Right lobe of liver (tissue), 6 donors: Measurements from ENCODE around the gene CPB1. TPM values are rescaled to one million over a fixed set of nuclear protein-coding genes. Genes with fewer than 3 reads are reported as not detected.

Source experiments
- ATAC-seq, 4 donors: fragments of 200-7000 bp; cut with Tn5 transposase; one replicate each; pipeline ENCODE4 v1.9.1; 2020; ENCODE audit warnings: mild to moderate bottlenecking in 4 of 4, moderate library complexity in 4 of 4
- DNase-seq, 3 donors: peaks; one replicate each; pipeline ENCODE4 v3.0.0-alpha.2; 2020
- H3K27ac ChIP-seq, 3 donors: fragments of 200-600 bp; one replicate each; pipeline ENCODE4 v1.8.0; 2022
- H3K27me3 ChIP-seq, 2 donors: fragments of 200-600 bp; one replicate each; pipeline ENCODE4 v1.8.0; 2022
- H3K36me3 ChIP-seq, 4 donors: fragments of 200-600 bp; sonication (generic) in 1 of 4; one replicate each; pipeline versions ENCODE4 v1.5.1 to v1.8.0; 2017 to 2022; ENCODE audit warnings: control low read depth in 1 of 4
- H3K4me1 ChIP-seq, 4 donors: fragments of 200-600 bp; sonication (generic) in 1 of 4; one replicate each; pipeline versions ENCODE4 v1.5.1 to v1.8.0; 2017 to 2022; ENCODE audit warnings: control low read depth in 1 of 4
- H3K4me3 ChIP-seq, 3 donors: fragments of 200-600 bp; one replicate each; pipeline ENCODE4 v1.8.0; 2022
- H3K9me3 ChIP-seq, 4 donors: fragments of 200-600 bp; sonication (generic) in 1 of 4; one replicate each; pipeline versions ENCODE4 v1.5.1 to v1.8.0; 2017 to 2022; ENCODE audit warnings: control low read depth in 1 of 4
- CTCF ChIP-seq, 4 donors: fragments of 200-600 bp in 3 of 4; fragments of 450-650 bp in 1 of 4; IDR thresholded peaks; one replicate each; pipeline versions ENCODE4 v1.5.1 to v1.8.0; 2016 to 2022; ENCODE audit warnings: antibody characterized with exemption in 4 of 4, mild to moderate bottlenecking in 2 of 4
- POLR2A ChIP-seq: fragments of 450-650 bp; IDR thresholded peaks from one replicate; pipeline ENCODE4 v1.6.1; 2017; ENCODE audit warnings: antibody characterized with exemption, mild to moderate bottlenecking
- WGBS: methylation state at CpG from one replicate; pipeline ENCODE4 v1.1.6; 2018; ENCODE audit warnings: low coverage, low lambda C conversion rate; ENCODE audit not compliant: insufficient coverage; ENCODE audit errors: missing lambda C conversion rate; 5-methylcytosine and 5-hydroxymethylcytosine counted together
- intact Hi-C, 2 donors: fragments of 100-400 bp; cut with DNase I; formaldehyde crosslinking; loops; one replicate each; pipeline versions ENCODE4 v1.11.2 to v1.14.1; 2022
- total RNA-seq, 6 experiments: library from RNA; depleted of rRNA in 2 of 6; stranded (reverse); fragments of >200 nt in 2 of 6; fragmentation: NEBNext Ultra II Directional in 3 of 6; extraction: Animal tissue kit (Norgen Biotek cat#: 25700) in 3 of 6; gene quantifications; one replicate each; pipeline versions ENCODE4 v1.1.0 to v1.2.4, GENCODE V29; 2016 to 2023
- donor health status: DM: no; HTN: yes; CAD: no.
- donor health status: DM: no; HTN: no; CAD: no.
- donor health status: DM: no; HTN: no; CAD: no.
- donor health status: DM: no; HTN: yes; CAD: no.
- donor health status: DM: no; HTN: yes; CAD: no.

Gene CPB1
- total RNA-seq, 6 experiments from 2014 or later = 0.31 to 0.44 TPM; not detected in 4

GRCh38 chr3:148839805-148840204 is 12.2 kb downstream of the CPB1 start:
- H3K4me3 ChIP-seq = no peak overlapping the region
- no peaks in the 10 kb centered on the region for H3K9me3 ChIP-seq
- no peak overlapping the region for H3K27ac ChIP-seq
- H3K36me3 ChIP-seq = no peaks in the 10 kb centered on the region
- TF ChIP-seq CTCF (IDR thresholded peaks at IDR 0.05) (no peak), POLR2A (no peak)
- intact Hi-C loops = no loop called here
- DNase-seq (no peak), ATAC-seq (no peak)
- no peaks in the 10 kb centered on the region for H3K4me1 ChIP-seq
- no peaks in the 10 kb centered on the region for H3K27me3 ChIP-seq

- Histone ChIP-seq H3K4me1 (no peaks in the 10 kb centered on the region), H3K27me3 (no peaks in the 10 kb centered on the region), H3K9me3 (no peaks in the 10 kb centered on the region), H3K36me3 (no peaks in the 10 kb centered on the region), H3K4me3 (no peak overlapping the region), H3K27ac (no peak overlapping the region)
- no peak for DNase-seq
- intact Hi-C loops = no loop called here
- TF ChIP-seq CTCF (IDR thresholded peaks at IDR 0.05) (no peak), POLR2A (no peak)
- no peak for ATAC-seq
- 87% methylated on average over 4 of the region's 4 CpGs for WGBS
These were observed 12.8 kb downstream of the CPB1 start for GRCh38 chr3:148840451-148840850.

- H3K4me1 ChIP-seq = no peaks in the 10 kb centered on the region
- ATAC-seq = no peak
- no peak for DNase-seq
These were observed 18.3 kb downstream of the CPB1 start for GRCh38 chr3:148845756-148846395.

GRCh38 chr3:148847351-148847750 is 19.7 kb downstream of the CPB1 start:
- TF ChIP-seq POLR2A (no peak), CTCF (IDR thresholded peaks at IDR 0.05) (no peak)
- H3K9me3 ChIP-seq = no peaks in the 10 kb centered on the region
- no peak for DNase-seq
- H3K4me3 ChIP-seq = no peak overlapping the region
- 24% methylated on average over 1 of the region's 1 CpG for WGBS
- H3K4me1 ChIP-seq = no peaks in the 10 kb centered on the region
- no peak overlapping the region for H3K27ac ChIP-seq
- no peaks in the 10 kb centered on the region for H3K36me3 ChIP-seq
- H3K27me3 ChIP-seq = no peaks in the 10 kb centered on the region
- intact Hi-C loops = no loop called here
- ATAC-seq = no peak

More at GRCh38 chr3:148845756-148846395, 18.3 kb downstream of the CPB1 start:
- 60% methylated on average over 2 of the region's 2 CpGs for WGBS
- intact Hi-C loops = no loop called here
- Histone ChIP-seq H3K27ac (no peak overlapping the region), H3K27me3 (no peaks in the 10 kb centered on the region), H3K9me3 (no peaks in the 10 kb centered on the region), H3K4me3 (no peak overlapping the region), H3K36me3 (no peaks in the 10 kb centered on the region)
- no peak for TF ChIP-seq CTCF (IDR thresholded peaks at IDR 0.05)
- no peak for TF ChIP-seq POLR2A

- 50% methylated on average over 1 of the region's 1 CpG for WGBS
- Histone ChIP-seq H3K27me3 (no peaks in the 10 kb centered on the region), H3K4me3 (no peak overlapping the region), H3K36me3 (no peaks in the 10 kb centered on the region), H3K4me1 (no peaks in the 10 kb centered on the region), H3K27ac (no peak overlapping the region), H3K9me3 (no peaks in the 10 kb centered on the region)
- DNase-seq = no peak
- TF ChIP-seq CTCF (IDR thresholded peaks at IDR 0.05) (no peak), POLR2A (no peak)
- no peak for ATAC-seq
- intact Hi-C loops = no loop called here
These were observed 20.8 kb downstream of the CPB1 start for GRCh38 chr3:148848410-148848809.
